ENCODE measurements around the gene SLC6A7.

DNA sequence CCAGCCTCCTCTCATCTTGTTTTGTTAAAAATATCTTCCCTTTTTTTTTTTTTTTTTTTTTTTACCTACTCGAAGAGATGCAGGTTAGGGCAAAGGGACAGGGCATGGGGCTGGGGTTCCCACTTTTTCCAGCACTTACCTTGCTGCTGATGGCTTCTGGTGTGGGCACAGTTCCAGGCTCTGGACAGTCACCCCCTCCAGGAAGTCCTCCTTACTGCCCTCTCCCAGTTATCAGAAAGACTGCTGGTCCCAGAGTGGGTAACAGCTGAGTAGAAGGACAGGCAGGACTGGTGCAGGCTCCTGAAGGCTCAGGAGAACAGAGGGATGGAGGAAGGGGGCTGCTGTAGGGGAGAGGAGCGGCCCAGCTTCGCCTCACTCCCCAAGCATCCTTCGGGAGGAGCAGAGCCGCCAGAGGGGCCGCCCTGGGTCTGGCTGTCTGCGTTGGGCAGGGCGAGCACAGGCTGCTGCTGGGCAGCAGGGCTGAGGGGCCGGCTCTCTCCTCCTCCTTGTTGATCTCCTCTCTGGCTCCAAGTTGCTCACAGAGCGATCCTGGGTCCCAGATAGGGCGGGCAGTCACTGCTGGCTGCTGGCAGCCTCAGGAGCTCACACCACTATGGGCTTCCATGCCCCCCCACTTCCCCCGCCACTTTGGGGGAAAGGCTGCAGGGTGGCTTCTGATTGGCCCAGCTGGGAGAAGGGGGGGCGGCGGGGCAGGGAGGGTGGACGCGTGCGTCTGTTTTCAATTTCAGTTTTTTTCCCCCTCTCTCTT is 34.4 kb upstream of the SLC6A7 start, which contains the start of gene PDGFRB:
- TF ChIP-seq SMC3 (IDR thresholded peaks at IDR 0.05; ENCODE audit: low read depth, low read length) (peak; percentile 27; the same call in 1 of the 2 replicates), YY1 (IDR thresholded peaks at IDR 0.05; ENCODE audit: low read depth) (0 out of 2 replicates have a peak, but pooled peaks have one; percentile 43), SIN3A (IDR thresholded peaks at IDR 0.05; ENCODE audit: borderline replicate concordance, low read depth, low read length) (no peak; the same call in 1 of the 2 replicates)
- TF ChIP-seq, protein P1, sequence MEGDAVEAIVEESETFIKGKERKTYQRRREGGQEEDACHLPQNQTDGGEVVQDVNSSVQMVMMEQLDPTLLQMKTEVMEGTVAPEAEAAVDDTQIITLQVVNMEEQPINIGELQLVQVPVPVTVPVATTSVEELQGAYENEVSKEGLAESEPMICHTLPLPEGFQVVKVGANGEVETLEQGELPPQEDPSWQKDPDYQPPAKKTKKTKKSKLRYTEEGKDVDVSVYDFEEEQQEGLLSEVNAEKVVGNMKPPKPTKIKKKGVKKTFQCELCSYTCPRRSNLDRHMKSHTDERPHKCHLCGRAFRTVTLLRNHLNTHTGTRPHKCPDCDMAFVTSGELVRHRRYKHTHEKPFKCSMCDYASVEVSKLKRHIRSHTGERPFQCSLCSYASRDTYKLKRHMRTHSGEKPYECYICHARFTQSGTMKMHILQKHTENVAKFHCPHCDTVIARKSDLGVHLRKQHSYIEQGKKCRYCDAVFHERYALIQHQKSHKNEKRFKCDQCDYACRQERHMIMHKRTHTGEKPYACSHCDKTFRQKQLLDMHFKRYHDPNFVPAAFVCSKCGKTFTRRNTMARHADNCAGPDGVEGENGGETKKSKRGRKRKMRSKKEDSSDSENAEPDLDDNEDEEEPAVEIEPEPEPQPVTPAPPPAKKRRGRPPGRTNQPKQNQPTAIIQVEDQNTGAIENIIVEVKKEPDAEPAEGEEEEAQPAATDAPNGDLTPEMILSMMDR (IDR thresholded peaks at IDR 0.05): no peak; the same call in 1 of the 2 replicates
